GM12872 (cell line): ENCODE results near the gene MTHFS.
A peak's percentile ranks its signal among the peaks of the same experiment; 100 is the strongest.

Experiments
- CTCF ChIP-seq: IDR thresholded peaks from 3 replicates; pipeline ENCODE4 v1.5.1; 2011; ENCODE audit warnings: low read depth, mild to moderate bottlenecking, low read length, moderate library complexity; ENCODE audit not compliant: insufficient read depth

The MTHFS gene

GRCh38 chr15:79853492-79854328 lies 43.1 kb downstream of the MTHFS start:
- TF ChIP-seq CTCF, result peak; percentile 97

GRCh38 chr15:79849789-79850188 lies 47.0 kb downstream of the MTHFS start:
- TF ChIP-seq CTCF, result peak; percentile 65

GRCh38 chr15:79846539-79846938 lies 50.3 kb downstream of the MTHFS start:
- TF ChIP-seq CTCF, result no peak

GRCh38 chr15:79844221-79844620 lies 52.6 kb downstream of the MTHFS start:
- no peak for TF ChIP-seq CTCF

- no peak for TF ChIP-seq CTCF
These were observed 59.0 kb downstream of the MTHFS start for GRCh38 chr15:79837846-79838245.

- no peak for TF ChIP-seq CTCF
These were observed 62.3 kb downstream of the MTHFS start for GRCh38 chr15:79834495-79834894.

- TF ChIP-seq CTCF, result no peak
These were observed 64.3 kb downstream of the MTHFS start for GRCh38 chr15:79832367-79833120.
